ENCODE measurements around the gene POU5F2. TPM values are rescaled to one million over a fixed set of nuclear protein-coding genes. Genes with fewer than 3 reads are reported as not detected.
A peak's percentile ranks its signal among the peaks of the same experiment; 100 is the strongest.

Gene POU5F2, protein sequence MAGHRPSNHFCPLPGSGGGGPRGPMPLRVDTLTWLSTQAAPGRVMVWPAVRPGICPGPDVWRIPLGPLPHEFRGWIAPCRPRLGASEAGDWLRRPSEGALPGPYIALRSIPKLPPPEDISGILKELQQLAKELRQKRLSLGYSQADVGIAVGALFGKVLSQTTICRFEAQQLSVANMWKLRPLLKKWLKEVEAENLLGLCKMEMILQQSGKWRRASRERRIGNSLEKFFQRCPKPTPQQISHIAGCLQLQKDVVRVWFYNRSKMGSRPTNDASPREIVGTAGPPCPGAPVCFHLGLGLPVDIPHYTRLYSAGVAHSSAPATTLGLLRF
- 1 to 10 TPM; 2.8 to 5.1 TPM for total RNA-seq
- under 1 TPM in 1 of 2 donors, not detected in 1; 0.10 TPM for polyA plus RNA-seq
- long read RNA-seq, donor 1, full-length matches to known transcripts, result 1 of 1 reads
- long read RNA-seq, donor 1, partial matches to known transcripts, result 0 of 1 reads
- long read RNA-seq, donor 1, other reads (novel, unspliced or antisense), result 0 of 1 reads
- long read RNA-seq, donor 2, full-length matches to known transcripts, result 2 of 2 reads
- long read RNA-seq, donor 2, partial matches to known transcripts, result 0 of 2 reads
- long read RNA-seq, donor 2, other reads (novel, unspliced or antisense), result 0 of 2 reads

GRCh38 chr5:93741136-93741811, at the start of gene POU5F2:
Gene POU5F2, minus strand, starts transcription at chr5:93741600. Its CDS starts 37 bp downstream, at chr5:93741563.
- Histone ChIP-seq H3K27me3 (ENCODE audit: control insufficient read depth in 1 of 2, insufficient read depth in 2 of 2, low read length in 1 of 2) (no peaks in the 10 kb centered on the region), H3K36me3 (ENCODE audit: control insufficient read depth in 1 of 2, insufficient read depth in 2 of 2, low read length in 1 of 2) (no peaks in the 10 kb centered on the region), H3K9me3 (ENCODE audit: control insufficient read depth, low read length) (peaks cover 1% of the 10 kb centered on the region), H3K4me1 (ENCODE audit: control insufficient read depth in 1 of 2, insufficient read depth in 2 of 2, low read length in 2 of 2) (no peaks in the 10 kb centered on the region), H3K4me3 (ENCODE audit: low read length in 2 of 2) (no peak within 1 kb of the TSS), H3K27ac (ENCODE audit: low read depth in 1 of 2, low read length in 2 of 2) (no peak within 1 kb of the TSS)
- 93 to 95% methylated on average over 28 to 29 of the region's 29 CpGs for WGBS, 2 donors
- intact Hi-C loops (cut with DNase I), result no loop called here
- ATAC-seq (ENCODE audit: low FRiP score) (peak; percentile 19), DNase-seq (no peak)

DNA sequence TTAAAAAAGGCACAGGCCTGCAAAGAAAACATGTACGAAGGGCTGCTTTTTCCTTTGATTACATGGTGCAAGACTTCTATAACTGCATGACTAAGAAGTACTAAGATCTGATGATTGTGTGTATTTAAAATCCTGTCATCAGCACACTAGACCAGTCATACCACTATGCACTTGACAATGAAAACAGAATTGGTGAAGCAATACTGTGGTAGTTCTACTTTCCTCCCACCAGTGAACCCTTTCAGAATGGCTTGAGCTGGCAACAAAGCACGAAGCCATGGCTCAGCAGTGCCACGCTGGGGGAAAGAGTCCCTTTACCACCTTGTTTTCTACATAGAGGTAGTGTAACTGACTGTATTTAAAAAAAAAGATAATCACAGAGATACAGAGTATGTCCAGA, 49.0 kb upstream of the POU5F2 start:
- ATAC-seq (ENCODE audit: low FRiP score) (no peak), DNase-seq (no peak)
- Histone ChIP-seq H3K36me3 (ENCODE audit: control insufficient read depth in 1 of 2, insufficient read depth in 2 of 2, low read length in 1 of 2) (peaks cover 0 to 2% of the 10 kb centered on the region in 2 donors), H3K9me3 (ENCODE audit: control insufficient read depth, low read length) (no peaks in the 10 kb centered on the region), H3K27me3 (ENCODE audit: control insufficient read depth in 1 of 2, insufficient read depth in 2 of 2, low read length in 1 of 2) (no peaks in the 10 kb centered on the region), H3K4me1 (ENCODE audit: control insufficient read depth in 1 of 2, insufficient read depth in 2 of 2, low read length in 2 of 2) (no peaks in the 10 kb centered on the region), H3K27ac (ENCODE audit: low read depth in 1 of 2, low read length in 2 of 2) (no peak overlapping the region), H3K4me3 (ENCODE audit: low read length in 2 of 2) (no peak overlapping the region)
- intact Hi-C loops (cut with DNase I), result no loop called here
- 85 to 91% methylated on average over 3 of the region's 3 CpGs for WGBS, 2 donors

GRCh38 chr5:93789173-93790067, 48.0 kb upstream of the POU5F2 start:
- Histone ChIP-seq H3K4me3 (ENCODE audit: low read length in 2 of 2) (no peak overlapping the region), H3K27ac (ENCODE audit: low read depth in 1 of 2, low read length in 2 of 2) (no peak overlapping the region), H3K27me3 (ENCODE audit: control insufficient read depth in 1 of 2, insufficient read depth in 2 of 2, low read length in 1 of 2) (no peaks in the 10 kb centered on the region), H3K9me3 (ENCODE audit: control insufficient read depth, low read length) (no peaks in the 10 kb centered on the region), H3K36me3 (ENCODE audit: control insufficient read depth in 1 of 2, insufficient read depth in 2 of 2, low read length in 1 of 2) (peaks cover 0 to under 1% of the 10 kb centered on the region in 2 donors), H3K4me1 (ENCODE audit: control insufficient read depth in 1 of 2, insufficient read depth in 2 of 2, low read length in 2 of 2) (no peaks in the 10 kb centered on the region)
- DNase-seq, result no peak
- intact Hi-C loops (cut with DNase I), result no loop called here
- 48 to 50% methylated on average over 5 of the region's 5 CpGs for WGBS, 2 donors
- ATAC-seq (ENCODE audit: low FRiP score), result no peak

- no peaks in the 10 kb centered on the region for H3K9me3 ChIP-seq (ENCODE audit: control insufficient read depth, low read length)
- H3K4me1 ChIP-seq (ENCODE audit: control insufficient read depth in 1 of 2, insufficient read depth in 2 of 2, low read length in 2 of 2), result no peaks in the 10 kb centered on the region
- H3K27ac ChIP-seq (ENCODE audit: low read depth in 1 of 2, low read length in 2 of 2), result no peak overlapping the region
- H3K27me3 ChIP-seq (ENCODE audit: control insufficient read depth in 1 of 2, insufficient read depth in 2 of 2, low read length in 1 of 2), result no peaks in the 10 kb centered on the region
- intact Hi-C loops (cut with DNase I), result no loop called here
- 54 to 67% methylated on average over 1 of the region's 1 CpG for WGBS, 2 donors
- DNase-seq, result no peak
- ATAC-seq (ENCODE audit: low FRiP score), result no peak
- no peak overlapping the region for H3K4me3 ChIP-seq (ENCODE audit: low read length in 2 of 2)
- no peaks in the 10 kb centered on the region for H3K36me3 ChIP-seq (ENCODE audit: control insufficient read depth in 1 of 2, insufficient read depth in 2 of 2, low read length in 1 of 2)
These were observed 46.2 kb upstream of the POU5F2 start for GRCh38 chr5:93787598-93787997.

DNA sequence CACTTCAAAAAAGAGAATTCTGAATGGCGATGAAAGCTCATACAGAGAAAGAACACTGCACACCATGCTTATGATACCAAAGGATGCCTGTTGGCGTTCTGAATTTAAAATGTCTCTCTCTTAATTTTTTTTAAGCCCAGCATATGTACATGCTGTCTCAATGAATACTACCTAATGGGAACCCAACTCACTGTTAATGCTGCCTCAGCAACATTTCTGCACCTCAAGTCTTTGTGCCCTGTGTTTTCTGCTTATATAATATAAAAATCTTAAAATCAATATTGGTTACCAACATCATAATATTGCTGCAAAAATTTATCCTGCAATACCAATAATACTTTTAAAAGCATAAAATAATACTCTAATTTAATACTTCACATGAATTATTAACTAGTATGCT, 44.1 kb upstream of the POU5F2 start:
- no peak overlapping the region for H3K4me3 ChIP-seq (ENCODE audit: low read length in 2 of 2)
- no peak overlapping the region for H3K27ac ChIP-seq (ENCODE audit: low read depth in 1 of 2, low read length in 2 of 2)
- DNase-seq, result no peak
- no peak for ATAC-seq (ENCODE audit: low FRiP score)
- H3K9me3 ChIP-seq (ENCODE audit: control insufficient read depth, low read length), result no peaks in the 10 kb centered on the region
- H3K27me3 ChIP-seq (ENCODE audit: control insufficient read depth in 1 of 2, insufficient read depth in 2 of 2, low read length in 1 of 2), result no peaks in the 10 kb centered on the region
- no peaks in the 10 kb centered on the region for H3K4me1 ChIP-seq (ENCODE audit: control insufficient read depth in 1 of 2, insufficient read depth in 2 of 2, low read length in 2 of 2)
- WGBS, 2 donors, result 97 to 98% methylated on average over 2 of the region's 2 CpGs
- intact Hi-C loops (cut with DNase I), result no loop called here
- H3K36me3 ChIP-seq (ENCODE audit: control insufficient read depth in 1 of 2, insufficient read depth in 2 of 2, low read length in 1 of 2), result no peaks in the 10 kb centered on the region

DNA sequence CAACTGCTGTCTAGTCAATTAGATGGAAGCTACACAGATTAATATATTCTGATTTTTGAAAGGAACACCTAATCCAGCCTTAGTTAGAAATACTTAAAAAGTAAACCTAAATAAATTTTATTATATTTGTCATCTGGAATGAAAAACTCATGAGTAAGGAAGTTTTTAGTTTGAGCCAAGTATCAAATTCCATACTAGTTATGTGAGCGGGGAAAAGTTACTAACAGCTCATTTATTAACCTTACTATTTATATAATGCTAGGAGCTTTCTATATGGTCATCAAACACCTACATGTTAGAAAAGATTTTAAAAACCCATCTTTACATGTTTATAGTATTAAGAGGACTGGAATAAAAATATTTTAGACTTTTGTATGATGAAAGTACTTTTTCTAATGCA, 41.6 kb upstream of the POU5F2 start:
- Histone ChIP-seq H3K9me3 (ENCODE audit: control insufficient read depth, low read length) (no peaks in the 10 kb centered on the region), H3K27me3 (ENCODE audit: control insufficient read depth in 1 of 2, insufficient read depth in 2 of 2, low read length in 1 of 2) (no peaks in the 10 kb centered on the region), H3K36me3 (ENCODE audit: control insufficient read depth in 1 of 2, insufficient read depth in 2 of 2, low read length in 1 of 2) (no peaks in the 10 kb centered on the region), H3K4me3 (ENCODE audit: low read length in 2 of 2) (no peak overlapping the region), H3K27ac (ENCODE audit: low read depth in 1 of 2, low read length in 2 of 2) (no peak overlapping the region), H3K4me1 (ENCODE audit: control insufficient read depth in 1 of 2, insufficient read depth in 2 of 2, low read length in 2 of 2) (no peaks in the 10 kb centered on the region)
- DNase-seq (no peak), ATAC-seq (ENCODE audit: low FRiP score) (no peak)
- intact Hi-C loops (cut with DNase I), result no loop called here
- 53% methylated on average over 1 of the region's 1 CpG for WGBS, 2 donors

DNA sequence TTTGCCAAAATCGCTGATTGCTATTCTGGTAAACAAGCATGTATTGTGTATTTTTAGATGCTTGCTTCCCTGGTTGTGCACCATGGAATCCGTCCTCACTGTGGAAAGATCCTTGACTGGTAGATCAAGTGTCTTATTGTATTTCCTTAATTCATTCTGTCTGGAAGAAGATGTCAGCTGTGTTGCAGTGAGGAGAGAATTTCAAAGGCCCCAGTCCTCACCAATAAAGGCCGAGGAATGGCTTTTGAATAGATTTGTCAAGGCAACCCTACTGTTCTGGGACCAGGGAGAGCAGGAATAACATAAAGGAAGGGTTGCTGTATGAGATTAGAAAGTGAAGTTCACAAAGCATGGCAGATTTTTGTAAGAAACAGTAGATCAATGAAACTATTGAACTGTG, 36.2 kb upstream of the POU5F2 start:
- DNase-seq (no peak), ATAC-seq (ENCODE audit: low FRiP score) (no peak)
- intact Hi-C loops (cut with DNase I), result no loop called here
- WGBS, 2 donors, result 74 to 82% methylated on average over 3 of the region's 3 CpGs
- peaks cover 5 to 6% of the 10 kb centered on the region in 2 donors for H3K36me3 ChIP-seq (ENCODE audit: control insufficient read depth in 1 of 2, insufficient read depth in 2 of 2, low read length in 1 of 2)
- no peaks in the 10 kb centered on the region for H3K27me3 ChIP-seq (ENCODE audit: control insufficient read depth in 1 of 2, insufficient read depth in 2 of 2, low read length in 1 of 2)
- no peak overlapping the region for H3K27ac ChIP-seq (ENCODE audit: low read depth in 1 of 2, low read length in 2 of 2)
- no peaks in the 10 kb centered on the region for H3K4me1 ChIP-seq (ENCODE audit: control insufficient read depth in 1 of 2, insufficient read depth in 2 of 2, low read length in 2 of 2)
- no peak overlapping the region for H3K4me3 ChIP-seq (ENCODE audit: low read length in 2 of 2)
- peaks cover 2% of the 10 kb centered on the region for H3K9me3 ChIP-seq (ENCODE audit: control insufficient read depth, low read length)

- Histone ChIP-seq H3K4me3 (ENCODE audit: low read length in 2 of 2) (no peak overlapping the region), H3K27me3 (ENCODE audit: control insufficient read depth in 1 of 2, insufficient read depth in 2 of 2, low read length in 1 of 2) (no peaks in the 10 kb centered on the region), H3K27ac (ENCODE audit: low read depth in 1 of 2, low read length in 2 of 2) (no peak overlapping the region), H3K4me1 (ENCODE audit: control insufficient read depth in 1 of 2, insufficient read depth in 2 of 2, low read length in 2 of 2) (no peaks in the 10 kb centered on the region), H3K9me3 (ENCODE audit: control insufficient read depth, low read length) (peaks cover 3% of the 10 kb centered on the region), H3K36me3 (ENCODE audit: control insufficient read depth in 1 of 2, insufficient read depth in 2 of 2, low read length in 1 of 2) (peaks cover 0 to 2% of the 10 kb centered on the region in 2 donors)
- ATAC-seq (ENCODE audit: low FRiP score), result no peak
- WGBS, 2 donors, result 63 to 65% methylated on average over 5 of the region's 5 CpGs
- intact Hi-C loops (cut with DNase I), result no loop called here
- no peak for DNase-seq
These were observed 15.0 kb upstream of the POU5F2 start for GRCh38 chr5:93756372-93756771.

All from aorta (tissue), 5 donors.